Gastrocnemius medialis (tissue), 4 donors: ENCODE results near the gene SRGN. TPM values are rescaled to one million over a fixed set of nuclear protein-coding genes. Genes with fewer than 3 reads are reported as not detected.

Experiments
- ATAC-seq, 2 donors: fragments of 150-250 bp; one replicate each; pipeline ENCODE4 v1.9.1; 2016
- DNase-seq, 2 donors: peaks; one replicate each; pipeline ENCODE4 v3.0.0-alpha.2; 2019
- H3K27ac ChIP-seq, 4 donors: fragments of 200-600 bp; sonication (generic); 1 replicate in 1 of 4; 2 replicates in 3 of 4; pipeline ENCODE4 v1.5.1; 2016 to 2018; ENCODE audit warnings: mild to moderate bottlenecking in 2 of 4, moderate library complexity in 1 of 4
- H3K27me3 ChIP-seq, 3 donors: fragments of 200-600 bp; sonication (generic) in 2 of 3; 1 replicate in 1 of 3; 2 replicates in 2 of 3; pipeline versions ENCODE4 v1.5.1 to v1.6.0; 2016 to 2019; ENCODE audit warnings: mild to moderate bottlenecking in 1 of 3, moderate library complexity in 1 of 3
- H3K36me3 ChIP-seq, 2 donors: fragments of 200-600 bp; sonication (generic) in 1 of 2; one replicate each; pipeline ENCODE4 v1.5.1; 2017 to 2018
- H3K4me1 ChIP-seq, 2 donors: fragments of 200-600 bp; sonication (generic) in 1 of 2; one replicate each; pipeline ENCODE4 v1.5.1; 2016 to 2017; ENCODE audit warnings: mild to moderate bottlenecking in 2 of 2
- H3K4me3 ChIP-seq, 4 donors: fragments of 200-600 bp; sonication (generic) in 3 of 4; 1 replicate in 1 of 4; 2 replicates in 3 of 4; pipeline ENCODE4 v1.5.1; 2016 to 2019; ENCODE audit warnings: mild to moderate bottlenecking in 2 of 4
- H3K9me3 ChIP-seq, 3 donors: fragments of 200-600 bp; sonication (generic) in 2 of 3; 1 replicate in 1 of 3; 2 replicates in 2 of 3; pipeline ENCODE4 v1.5.1; 2016 to 2019
- POLR2A ChIP-seq, 2 donors: fragments of 450-650 bp; IDR thresholded peaks; one replicate each; pipeline ENCODE4 v1.6.1; 2017; ENCODE audit warnings: antibody characterized with exemption in 2 of 2, mild to moderate bottlenecking in 2 of 2, moderate library complexity in 2 of 2
- in situ Hi-C, 4 donors: fragments of 200-750 bp; cut with MboI; loops; one replicate each; pipeline versions ENCODE4 v1.15.0 to v1.8.0; 2017; ENCODE audit warnings: low sequenced_read_pairs in 4 of 4
- intact Hi-C: fragments of 100-400 bp; cut with DNase I; formaldehyde crosslinking; loops from one replicate; pipeline ENCODE4 v1.15.1; 2023; ENCODE audit warnings: low total_unique reads
- total RNA-seq, 4 donors: library from RNA; depleted of rRNA; stranded (reverse); fragments of >200 nt; gene quantifications; one replicate each; pipeline versions ENCODE4 v1.1.0 to v1.2.3, GENCODE V29; 2016
- TF ChIP-seq, protein P1 (sequence below), 5 experiments: fragments of 450-650 bp in 3 of 5; fragments of 200-600 bp in 2 of 5; sonication (generic) in 2 of 5; IDR thresholded peaks in 4 of 5; conservative IDR thresholded peaks in 1 of 5; 1 replicate in 4 of 5; 2 replicates in 1 of 5; pipeline ENCODE4 v1.5.1; 2016 to 2019; ENCODE audit warnings: antibody characterized with exemption in 5 of 5, mild to moderate bottlenecking in 3 of 5, moderate library complexity in 3 of 5

Gene SRGN
- total RNA-seq, 4 donors from 2014 or later = 27.1 to 73.1 (median 37.8) TPM

DNA sequence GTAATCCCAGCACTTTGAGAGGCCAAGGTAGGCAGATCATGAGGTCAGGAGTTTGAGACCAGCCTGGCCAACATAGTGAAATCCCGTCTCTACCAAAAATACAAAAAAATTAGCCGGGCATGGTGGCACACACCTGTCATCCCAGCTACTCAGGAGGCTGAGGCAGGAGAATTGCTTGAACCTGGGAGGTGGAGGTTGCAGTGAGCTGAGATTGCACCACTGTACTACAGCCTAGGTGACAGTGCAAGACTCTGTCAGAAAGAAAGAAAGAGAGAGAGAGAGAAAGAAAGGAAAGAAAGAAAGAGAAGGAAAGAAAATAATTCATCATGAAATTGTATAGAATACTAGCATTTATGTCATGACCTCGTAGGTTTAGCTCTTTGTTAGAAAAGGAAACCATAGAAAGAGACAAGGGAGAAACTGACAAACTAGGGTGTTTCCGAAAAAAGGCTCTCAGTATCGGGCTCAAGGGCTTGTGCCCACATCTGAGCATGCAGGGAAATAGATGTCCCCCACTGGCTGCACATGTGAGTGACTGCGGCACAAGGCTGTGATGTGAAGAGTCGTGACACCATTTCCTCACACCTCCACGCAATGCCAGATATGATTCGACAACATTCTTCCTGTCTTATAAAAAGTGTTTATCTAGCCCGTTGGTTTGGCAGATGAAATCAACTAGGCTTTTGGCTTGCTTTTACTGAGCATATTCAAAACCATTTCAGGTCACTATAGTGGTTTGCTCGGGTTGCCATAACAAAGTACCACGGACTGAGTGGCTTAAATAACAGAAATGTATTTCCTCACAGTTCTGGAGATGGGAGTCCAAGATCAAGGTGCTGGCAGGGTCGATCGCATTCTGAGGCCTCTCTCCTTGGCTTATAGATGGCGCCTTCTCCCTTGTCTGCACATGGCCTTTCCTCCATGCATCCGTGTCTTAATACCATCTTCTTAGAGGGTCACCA is 2.0 kb downstream of the SRGN start:
- H3K36me3 ChIP-seq = no peaks in the 10 kb centered on the region
- ATAC-seq = no peak
- in situ Hi-C loops = loop anchor here in 3 of 4 donors (5.0 to 10.0 kb wide), 3 partner anchors 85 to 98 kb away; no protein-coding TSS in a partner anchor
- TF ChIP-seq POLR2A (IDR thresholded peaks at IDR 0.05) = no peak
- TF ChIP-seq, protein P1, sequence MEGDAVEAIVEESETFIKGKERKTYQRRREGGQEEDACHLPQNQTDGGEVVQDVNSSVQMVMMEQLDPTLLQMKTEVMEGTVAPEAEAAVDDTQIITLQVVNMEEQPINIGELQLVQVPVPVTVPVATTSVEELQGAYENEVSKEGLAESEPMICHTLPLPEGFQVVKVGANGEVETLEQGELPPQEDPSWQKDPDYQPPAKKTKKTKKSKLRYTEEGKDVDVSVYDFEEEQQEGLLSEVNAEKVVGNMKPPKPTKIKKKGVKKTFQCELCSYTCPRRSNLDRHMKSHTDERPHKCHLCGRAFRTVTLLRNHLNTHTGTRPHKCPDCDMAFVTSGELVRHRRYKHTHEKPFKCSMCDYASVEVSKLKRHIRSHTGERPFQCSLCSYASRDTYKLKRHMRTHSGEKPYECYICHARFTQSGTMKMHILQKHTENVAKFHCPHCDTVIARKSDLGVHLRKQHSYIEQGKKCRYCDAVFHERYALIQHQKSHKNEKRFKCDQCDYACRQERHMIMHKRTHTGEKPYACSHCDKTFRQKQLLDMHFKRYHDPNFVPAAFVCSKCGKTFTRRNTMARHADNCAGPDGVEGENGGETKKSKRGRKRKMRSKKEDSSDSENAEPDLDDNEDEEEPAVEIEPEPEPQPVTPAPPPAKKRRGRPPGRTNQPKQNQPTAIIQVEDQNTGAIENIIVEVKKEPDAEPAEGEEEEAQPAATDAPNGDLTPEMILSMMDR (IDR thresholded peaks at IDR 0.05 in 4 of 5, conservative IDR thresholded peaks at IDR 0.05 in 1 of 5) = no peak
- no peaks in the 10 kb centered on the region for H3K27me3 ChIP-seq
- peaks cover 7 to 16% of the 10 kb centered on the region in 2 donors for H3K4me1 ChIP-seq
- intact Hi-C loops = loop anchor here (2.0 kb wide), 1 partner anchor 33 kb away; no protein-coding TSS in a partner anchor
- peak overlapping the region; percentile 31 to 58 (median 46) for H3K4me3 ChIP-seq
- H3K27ac ChIP-seq = peak overlapping the region; percentile 79 to 85 (median 83)
- H3K9me3 ChIP-seq = no peaks in the 10 kb centered on the region
- peak in 1 of 2 donors; percentile 18 for DNase-seq

DNA sequence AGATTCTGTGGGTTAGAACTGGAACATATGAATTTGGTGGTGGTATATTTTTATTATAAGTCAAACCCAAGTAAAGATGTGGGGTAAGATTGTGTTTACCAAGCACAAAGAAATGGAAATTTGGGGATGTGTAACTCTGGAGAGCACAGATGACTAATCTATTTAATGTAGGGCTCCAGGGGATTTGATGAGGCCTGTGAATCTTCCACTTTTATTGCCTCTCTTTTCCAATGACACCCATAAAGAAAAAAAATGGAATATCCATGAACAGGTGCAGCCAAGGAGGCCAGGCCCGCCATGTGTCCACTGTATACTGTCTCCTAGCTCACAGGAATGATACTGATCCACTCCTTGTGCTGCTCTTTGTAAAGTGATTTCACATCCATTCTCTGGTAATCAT is 2.8 kb downstream of the SRGN start:
- H3K27me3 ChIP-seq = no peaks in the 10 kb centered on the region
- ATAC-seq (no peak), DNase-seq (no peak)
- H3K4me3 ChIP-seq = peak overlapping the region in 3 of 4 donors; percentile 39 to 58 (median 52)
- no peaks in the 10 kb centered on the region for H3K36me3 ChIP-seq
- H3K4me1 ChIP-seq = peaks cover 4 to 8% of the 10 kb centered on the region in 2 donors
- intact Hi-C loops (loop anchor here (2.0 kb wide), 1 partner anchor 34 kb away; no protein-coding TSS in a partner anchor), in situ Hi-C loops (loop anchor here in 3 of 4 donors (5.0 to 10.0 kb wide), 3 partner anchors 86 to 98 kb away; no protein-coding TSS in a partner anchor)
- no peak for TF ChIP-seq POLR2A (IDR thresholded peaks at IDR 0.05)
- TF ChIP-seq, protein P1 (IDR thresholded peaks at IDR 0.05 in 4 of 5, conservative IDR thresholded peaks at IDR 0.05 in 1 of 5) = no peak
- H3K27ac ChIP-seq = peak overlapping the region; percentile 79 to 85 (median 83)
- no peaks in the 10 kb centered on the region for H3K9me3 ChIP-seq

DNA sequence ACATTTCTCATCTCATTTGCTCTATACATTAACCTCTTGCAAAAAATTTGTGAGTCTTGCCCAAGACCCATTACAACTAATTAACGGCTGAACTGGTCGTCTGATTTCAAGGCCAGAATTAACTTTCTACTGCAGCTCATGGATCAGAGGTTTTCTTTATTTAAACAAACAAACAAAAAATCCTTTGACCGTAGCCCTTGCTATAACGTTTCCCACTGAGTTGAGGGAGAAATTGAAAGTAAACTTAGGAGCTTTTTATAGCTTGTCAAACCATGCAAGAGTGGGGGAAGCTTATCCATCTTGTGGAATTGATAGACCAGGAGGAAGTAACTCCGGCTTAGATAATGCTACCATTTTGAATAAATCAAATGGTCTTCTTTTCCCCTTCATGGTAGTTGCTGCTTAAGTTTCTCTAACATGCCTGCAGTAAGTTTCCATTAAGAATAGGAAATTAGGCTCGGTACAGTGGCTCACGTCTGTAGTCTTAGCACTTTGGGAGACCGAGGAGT is 3.3 kb downstream of the SRGN start:
- intact Hi-C loops = loop anchor here (2.0 kb wide), 1 partner anchor 34 kb away; no protein-coding TSS in a partner anchor
- peak overlapping the region; percentile 79 to 85 (median 83) for H3K27ac ChIP-seq
- peak overlapping the region in 2 of 4 donors; percentile 17 to 58 for H3K4me3 ChIP-seq
- in situ Hi-C loops = loop anchor here in 3 of 4 donors (5.0 to 10.0 kb wide), 3 partner anchors 86 to 99 kb away; no protein-coding TSS in a partner anchor
- TF ChIP-seq, protein P1 (IDR thresholded peaks at IDR 0.05 in 4 of 5, conservative IDR thresholded peaks at IDR 0.05 in 1 of 5) = no peak
- no peak for TF ChIP-seq POLR2A (IDR thresholded peaks at IDR 0.05)
- DNase-seq (no peak), ATAC-seq (no peak)
- no peaks in the 10 kb centered on the region for H3K27me3 ChIP-seq
- no peaks in the 10 kb centered on the region for H3K9me3 ChIP-seq
- H3K36me3 ChIP-seq = no peaks in the 10 kb centered on the region
- peaks cover 0 to 5% of the 10 kb centered on the region in 2 donors for H3K4me1 ChIP-seq

DNA sequence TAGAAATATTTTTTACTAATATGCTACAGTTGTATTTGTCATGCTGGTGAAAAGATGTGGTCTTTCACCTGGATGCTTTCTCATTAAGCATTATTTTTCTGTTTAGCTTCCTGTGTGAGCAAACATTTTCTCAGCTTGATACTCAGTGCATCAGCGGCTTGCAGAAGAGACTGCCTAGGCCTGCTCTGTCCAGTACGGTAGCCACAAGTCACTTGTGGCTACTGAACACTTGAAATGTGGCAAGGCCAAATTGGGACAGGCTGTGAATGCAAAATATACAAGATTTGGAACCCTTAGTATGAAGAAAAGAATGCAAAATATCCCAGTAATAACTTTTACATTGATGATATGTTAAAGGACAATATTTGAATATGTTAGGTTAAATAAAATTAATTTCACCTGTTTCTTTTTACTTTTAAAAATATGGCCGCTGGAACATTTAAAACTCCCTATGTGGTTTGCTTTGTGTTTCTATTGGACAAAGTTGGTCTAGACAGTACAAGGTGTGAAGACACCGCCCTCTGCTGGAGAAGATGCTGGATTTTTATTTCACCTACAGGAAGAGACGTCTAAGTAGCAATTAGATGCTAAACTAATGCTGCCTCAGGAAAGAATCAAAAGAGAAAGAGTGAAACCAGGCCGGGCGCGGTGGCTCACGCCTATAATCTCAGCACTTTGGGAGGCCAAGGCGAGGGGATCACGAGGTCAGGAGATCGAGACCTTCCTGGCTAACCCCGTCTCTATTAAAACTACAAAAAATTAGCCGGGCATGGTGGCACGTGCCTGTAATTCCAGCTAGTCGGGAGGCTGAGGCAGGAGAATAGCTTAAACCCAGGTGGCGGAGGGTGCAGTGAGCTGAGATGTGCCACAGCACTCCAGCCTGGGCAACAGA is 5.3 kb downstream of the SRGN start:
- DNase-seq = peak; percentile 50 to 69
- Histone ChIP-seq H3K36me3 (no peaks in the 10 kb centered on the region), H3K27ac (peak overlapping the region in 2 of 4 donors; percentile 38 to 47), H3K9me3 (no peaks in the 10 kb centered on the region), H3K27me3 (no peaks in the 10 kb centered on the region), H3K4me3 (no peak overlapping the region), H3K4me1 (peaks cover 0 to 5% of the 10 kb centered on the region in 2 donors)
- intact Hi-C loops = loop anchor here (1.0 to 2.0 kb wide), 3 partner anchors 88 to 137 kb away; partner anchors contain the start of gene DDX21
- no peak for TF ChIP-seq POLR2A (IDR thresholded peaks at IDR 0.05)
- TF ChIP-seq, protein P1 (IDR thresholded peaks at IDR 0.05 in 4 of 5, conservative IDR thresholded peaks at IDR 0.05 in 1 of 5) = peak; percentile 73 to 82 (median 76)
- in situ Hi-C loops = loop anchor here in 3 of 4 donors (5.0 to 10.0 kb wide), 3 partner anchors 88 to 101 kb away; no protein-coding TSS in a partner anchor
- peak; percentile 83 to 93 for ATAC-seq
